Middle frontal gyrus (tissue), 1 donor: ENCODE results near the gene PGK1.
"Not testable (repeated sequence)": the region's sequence is repeated elsewhere in the genome, so short reads cannot be mapped to it uniquely, and the experiment has no call there.

Experiments
- DNase-seq: peaks from one replicate; pipeline ENCODE4 v3.0.0-alpha.2; 2015; ENCODE audit warnings: low spot score; ENCODE audit errors: extremely low spot score

The PGK1 gene

DNA sequence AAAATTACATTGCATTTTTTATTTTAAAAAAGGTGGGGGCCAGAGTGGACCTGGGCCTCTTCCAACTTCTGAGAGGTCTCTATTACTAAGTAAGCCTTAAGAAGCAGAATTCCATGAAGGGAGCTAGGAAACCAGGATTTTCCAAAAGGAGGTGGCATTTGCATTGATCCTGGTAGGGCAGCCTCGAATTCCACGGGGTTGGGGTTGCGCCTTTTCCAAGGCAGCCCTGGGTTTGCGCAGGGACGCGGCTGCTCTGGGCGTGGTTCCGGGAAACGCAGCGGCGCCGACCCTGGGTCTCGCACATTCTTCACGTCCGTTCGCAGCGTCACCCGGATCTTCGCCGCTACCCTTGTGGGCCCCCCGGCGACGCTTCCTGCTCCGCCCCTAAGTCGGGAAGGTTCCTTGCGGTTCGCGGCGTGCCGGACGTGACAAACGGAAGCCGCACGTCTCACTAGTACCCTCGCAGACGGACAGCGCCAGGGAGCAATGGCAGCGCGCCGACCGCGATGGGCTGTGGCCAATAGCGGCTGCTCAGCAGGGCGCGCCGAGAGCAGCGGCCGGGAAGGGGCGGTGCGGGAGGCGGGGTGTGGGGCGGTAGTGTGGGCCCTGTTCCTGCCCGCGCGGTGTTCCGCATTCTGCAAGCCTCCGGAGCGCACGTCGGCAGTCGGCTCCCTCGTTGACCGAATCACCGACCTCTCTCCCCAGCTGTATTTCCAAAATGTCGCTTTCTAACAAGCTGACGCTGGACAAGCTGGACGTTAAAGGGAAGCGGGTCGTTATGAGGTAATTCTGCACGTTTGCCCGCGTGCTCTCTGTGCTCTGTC, at the start of gene PGK1:
Gene PGK1 (plus strand): TSS at position 626 of the 824 bp plus-strand sequence. CDS start 93 bp downstream, at position 719.
- DNase-seq = peak; percentile 86

DNA sequence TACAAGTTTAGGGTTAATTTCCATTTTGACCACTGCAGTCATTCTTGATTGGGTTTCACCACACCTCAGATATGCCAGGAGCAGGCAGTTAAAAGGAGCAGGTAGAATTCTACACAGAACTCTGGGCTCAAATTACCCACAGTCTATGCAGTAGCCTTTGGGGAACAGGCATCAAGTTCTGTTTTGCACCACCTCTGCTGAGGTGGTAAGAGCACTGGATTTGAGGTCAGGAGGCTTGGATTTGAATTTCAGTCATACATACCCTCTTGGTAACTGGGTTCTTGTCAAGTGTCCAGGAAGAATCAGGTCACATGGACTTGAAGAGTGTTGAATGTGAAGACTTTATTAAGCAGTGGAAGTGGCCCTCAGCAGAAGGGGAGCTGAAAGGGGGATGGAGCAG, 40.4 kb upstream of the PGK1 start:
- DNase-seq = no peak

DNA sequence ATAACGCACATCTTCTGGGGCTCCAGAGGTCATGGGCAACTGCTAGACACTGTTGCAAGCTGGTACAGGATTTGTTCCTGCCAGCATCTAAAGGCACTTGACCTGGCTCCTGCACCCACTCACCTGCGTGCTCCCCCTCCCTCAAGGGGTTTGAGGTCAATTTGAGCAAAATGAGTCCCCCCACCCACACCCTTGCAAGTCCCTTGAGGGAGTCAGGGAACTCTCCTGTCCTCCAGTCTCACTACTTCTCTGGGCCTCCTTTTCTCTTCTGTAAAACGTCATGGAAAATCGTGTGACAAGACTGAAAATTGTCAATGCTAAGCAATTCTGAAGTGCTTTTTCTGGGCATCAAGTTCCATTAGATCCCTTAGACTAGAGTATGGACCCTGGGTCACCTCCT, 39.9 kb upstream of the PGK1 start:
- DNase-seq = no peak

DNA sequence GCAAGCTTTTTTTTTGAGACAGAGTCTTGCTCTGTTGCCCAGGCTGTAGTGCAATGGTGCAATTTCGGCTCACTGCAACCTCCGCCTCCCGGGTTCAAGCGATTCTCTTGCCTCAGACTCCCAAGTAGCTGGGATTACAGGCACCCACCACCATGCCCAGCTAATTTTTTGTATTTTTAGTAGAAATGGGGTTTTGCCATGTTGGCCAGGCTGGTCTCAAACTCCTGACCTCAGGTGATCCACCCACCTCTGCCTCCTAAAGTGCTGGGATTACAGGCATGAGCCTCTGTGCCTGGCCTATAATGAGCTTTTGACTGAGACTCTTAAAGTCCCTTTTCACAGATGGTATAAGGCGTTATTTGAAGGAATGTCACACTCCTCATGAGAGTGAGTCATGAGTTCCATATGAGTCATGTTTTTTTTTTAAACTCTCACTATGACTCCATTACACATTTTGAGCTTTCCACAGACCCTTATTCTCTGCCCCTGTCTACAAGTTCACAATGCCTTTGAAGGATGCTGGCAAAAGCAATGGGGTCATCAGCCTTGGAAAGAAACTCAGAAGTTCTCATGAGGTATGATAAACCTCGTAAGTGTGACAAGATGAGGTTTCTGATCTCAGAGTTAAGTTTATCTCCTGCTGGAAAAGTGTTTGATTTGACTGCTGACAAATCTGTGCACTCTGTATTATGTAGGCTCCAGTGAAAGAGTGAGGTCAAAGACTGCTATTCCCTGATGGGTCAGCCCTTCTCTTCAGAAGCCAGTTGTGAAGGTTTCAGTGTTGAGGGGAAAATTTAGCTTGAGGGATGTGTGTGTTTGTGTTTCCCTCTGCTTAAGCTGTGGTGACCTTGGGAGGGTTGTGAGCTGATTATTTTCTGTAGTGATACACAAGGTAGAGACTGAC, 39.1 kb upstream of the PGK1 start:
- not testable (repeated sequence) for DNase-seq

DNA sequence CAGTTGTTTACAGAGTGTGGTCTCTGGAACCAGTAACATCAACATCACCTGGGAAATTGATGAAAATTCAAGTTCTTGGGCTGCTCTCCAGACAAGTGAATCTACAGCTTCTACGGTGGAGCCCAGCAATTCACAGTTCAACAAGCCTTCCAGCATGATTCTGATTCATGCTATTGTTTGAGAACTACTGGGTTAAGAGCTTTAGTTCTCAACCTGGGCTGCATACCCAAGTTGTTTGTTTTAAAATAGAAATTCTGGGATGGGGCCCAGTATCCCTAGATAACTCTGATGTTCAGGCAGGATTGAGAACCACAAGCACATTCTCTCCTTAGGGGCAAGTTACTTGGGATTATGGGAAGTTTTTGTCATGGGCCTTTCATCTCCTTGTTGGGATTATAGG, 37.9 kb upstream of the PGK1 start:
- DNase-seq = no peak

DNA sequence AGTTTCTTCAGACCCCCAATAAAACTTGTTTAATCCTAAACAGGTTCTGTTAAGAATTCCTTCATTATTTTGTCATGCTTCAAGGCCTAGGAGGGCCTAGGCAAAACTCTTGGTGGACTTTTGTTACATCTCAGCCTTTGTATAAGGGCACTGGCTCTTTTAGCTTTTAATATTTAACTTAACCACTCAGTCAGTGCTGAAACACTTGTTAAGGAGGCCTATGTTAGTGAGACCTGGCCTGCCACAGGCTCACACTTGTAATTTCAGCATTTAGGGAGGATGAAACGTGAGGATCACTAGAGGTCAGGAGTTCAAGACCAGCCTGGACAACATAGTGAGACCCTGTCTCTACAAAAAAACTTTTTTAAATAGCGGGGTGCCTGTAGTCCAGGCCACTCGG, 32.7 kb upstream of the PGK1 start:
- no peak for DNase-seq

DNA sequence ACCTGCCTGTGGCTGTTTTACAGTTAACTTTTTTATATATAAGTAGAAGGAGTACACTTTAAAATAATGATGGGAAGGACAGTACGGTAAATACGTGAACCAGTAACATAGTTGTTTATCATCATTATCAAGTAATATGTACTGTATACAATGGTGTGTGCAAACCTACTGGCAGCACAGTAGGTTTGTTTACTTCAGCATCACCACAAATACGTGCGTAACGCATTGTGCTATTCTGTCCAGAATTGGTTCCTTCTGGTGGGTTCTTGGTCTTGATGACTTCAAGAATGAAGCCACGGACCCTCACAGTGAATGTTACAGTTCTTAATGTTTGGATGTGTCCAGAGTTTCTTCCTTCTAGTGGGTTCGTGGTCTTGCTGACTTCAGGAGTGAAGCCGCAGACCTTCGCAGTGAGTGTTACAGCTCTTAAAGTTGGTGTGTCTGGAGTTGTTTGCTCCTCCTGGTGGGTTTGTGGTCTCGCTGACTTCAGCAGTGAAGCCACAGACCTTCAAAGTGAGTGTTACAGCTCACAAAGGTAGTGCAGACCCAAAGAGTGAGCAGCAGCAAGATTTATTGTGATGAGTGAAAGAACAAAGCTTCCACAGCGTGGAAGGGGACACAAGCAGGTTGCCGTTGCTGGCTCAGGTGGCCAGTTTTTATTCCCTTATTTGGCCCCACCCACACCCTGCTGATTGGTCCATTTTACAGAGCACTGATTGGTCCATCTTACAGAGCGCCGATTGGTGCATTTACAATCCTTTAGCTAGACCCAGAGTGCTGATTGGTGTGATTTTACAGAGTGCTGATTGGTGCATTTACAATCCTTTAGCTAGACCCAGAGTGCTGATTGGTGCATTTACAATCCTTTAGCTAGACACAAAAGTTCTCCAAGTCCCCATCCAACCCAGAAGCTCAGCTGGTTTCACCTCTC, 30.6 kb upstream of the PGK1 start:
- not testable (repeated sequence) for DNase-seq

DNA sequence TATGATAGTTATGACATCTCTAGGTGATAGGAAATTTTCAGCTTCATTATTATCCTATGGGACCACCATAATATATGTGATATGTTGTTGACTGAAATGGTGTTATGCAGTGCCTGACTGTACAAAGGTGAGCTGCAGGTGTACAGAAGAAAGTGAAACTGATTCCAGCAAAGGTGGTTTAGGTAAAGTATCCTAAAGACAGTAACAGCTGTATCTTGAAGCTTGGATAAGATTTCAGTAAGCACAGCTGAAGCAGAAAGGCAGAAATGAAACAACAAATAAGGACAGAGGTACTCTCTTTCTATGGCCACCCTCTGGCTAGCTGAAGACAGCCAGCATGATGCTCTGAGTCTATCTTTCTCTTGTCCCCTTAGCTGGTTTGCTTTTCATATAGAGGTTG, 30.0 kb upstream of the PGK1 start:
- no peak for DNase-seq

DNA sequence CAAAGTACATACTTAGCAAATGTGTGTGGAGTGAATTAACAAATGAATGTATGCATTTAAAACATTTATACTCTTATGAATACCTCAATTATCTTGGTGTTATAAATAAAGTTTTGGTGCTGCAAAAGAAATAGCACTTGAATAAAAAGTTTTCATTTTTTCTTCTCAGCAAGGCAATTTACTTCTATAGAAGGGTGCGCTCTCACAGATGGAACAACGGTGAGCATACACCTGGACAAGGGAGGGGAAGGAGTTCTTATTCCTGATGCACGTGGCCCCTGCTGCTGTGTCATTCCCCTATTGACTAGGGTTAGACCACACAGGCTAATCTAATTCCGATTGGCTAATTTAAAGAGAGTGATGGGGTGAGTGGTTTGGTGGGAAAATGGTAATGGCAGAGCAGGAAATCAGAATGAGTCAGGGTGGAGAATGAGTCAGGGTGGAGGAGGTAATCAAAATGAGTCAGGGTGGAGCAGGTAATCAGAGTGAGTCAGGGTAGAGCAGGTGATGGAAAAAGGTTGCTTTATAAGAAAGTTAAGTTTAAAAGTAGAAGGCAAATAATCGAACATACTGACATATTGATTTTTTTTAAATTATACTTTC, 28.2 kb upstream of the PGK1 start:
- DNase-seq = no peak

DNA sequence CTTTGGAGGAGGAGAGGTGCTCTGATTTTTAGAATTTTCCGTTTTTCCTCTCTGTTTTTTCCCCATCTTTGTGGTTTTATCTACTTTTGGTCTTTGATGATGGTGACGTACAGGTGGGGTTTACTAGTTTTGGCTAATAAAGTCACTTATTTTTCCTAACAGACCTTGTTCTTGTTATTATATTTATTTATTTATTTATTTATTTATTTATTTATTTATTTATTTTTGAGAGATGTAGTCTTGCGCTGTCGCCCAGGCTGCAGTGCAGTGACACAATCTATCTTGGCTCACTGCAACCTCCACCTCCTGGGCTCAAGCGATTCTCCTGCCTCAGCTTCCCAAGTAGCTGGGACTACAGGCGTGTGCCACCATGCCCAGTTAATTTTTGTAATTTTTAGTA, 22.6 kb upstream of the PGK1 start:
- DNase-seq = not testable (repeated sequence)

DNA sequence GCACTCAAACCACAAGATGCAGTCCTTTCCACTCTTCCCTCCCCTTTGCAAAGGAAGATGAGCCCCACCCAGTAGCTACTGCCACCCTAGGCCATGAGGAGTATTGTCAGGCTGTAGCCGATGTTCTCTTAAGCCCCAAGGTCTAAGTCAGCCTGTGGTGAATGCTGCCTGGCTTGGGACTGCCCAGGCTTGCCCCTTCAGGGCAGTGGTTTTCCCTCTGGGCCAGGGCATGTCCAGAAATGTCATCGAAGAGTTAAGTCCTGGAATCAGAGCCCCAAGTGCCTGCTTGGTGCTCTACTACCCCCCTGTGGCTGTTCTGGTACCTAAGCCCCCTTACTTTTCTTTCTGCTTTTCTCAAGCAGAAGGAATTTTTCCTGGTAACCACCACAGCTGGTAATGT, 11.8 kb upstream of the PGK1 start:
- no peak for DNase-seq

DNA sequence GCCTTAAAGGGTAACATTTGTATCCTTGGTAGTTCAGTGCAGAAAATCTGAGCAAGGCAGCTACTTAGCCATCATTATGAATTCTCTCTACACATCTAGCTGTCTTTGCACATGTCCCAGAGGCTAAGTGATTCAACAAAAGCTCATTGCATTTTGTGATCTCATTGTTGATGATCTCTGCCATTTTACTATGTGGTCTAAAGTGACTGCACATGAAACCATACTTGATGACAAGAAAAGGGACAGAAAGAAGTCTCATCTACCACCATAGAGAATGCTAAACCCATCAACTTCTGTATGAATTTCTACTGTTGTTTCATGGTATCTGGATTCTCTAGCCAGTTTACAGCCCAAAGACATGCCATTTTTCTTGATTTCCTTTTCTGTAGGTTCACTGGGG, 5.9 kb upstream of the PGK1 start:
- no peak for DNase-seq

DNA sequence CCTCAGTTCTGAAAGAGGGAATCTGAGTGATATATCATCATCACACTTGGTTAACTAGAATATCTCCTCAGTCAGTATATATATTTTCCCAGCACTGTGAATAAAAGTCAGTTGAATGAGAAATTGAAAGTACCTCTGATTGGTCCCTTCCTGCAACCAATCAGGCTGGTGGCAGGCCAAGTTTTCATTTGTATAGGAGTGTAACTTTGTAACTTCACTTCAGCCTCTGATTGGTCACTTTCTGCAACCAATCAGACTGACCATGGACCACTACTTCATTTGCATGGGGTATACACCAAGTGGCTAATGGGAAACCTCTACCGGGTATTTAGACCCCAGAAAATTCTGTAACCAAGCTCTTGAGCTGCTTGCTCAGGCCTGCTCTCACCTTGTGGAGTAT, 2.0 kb upstream of the PGK1 start:
- no peak for DNase-seq

DNA sequence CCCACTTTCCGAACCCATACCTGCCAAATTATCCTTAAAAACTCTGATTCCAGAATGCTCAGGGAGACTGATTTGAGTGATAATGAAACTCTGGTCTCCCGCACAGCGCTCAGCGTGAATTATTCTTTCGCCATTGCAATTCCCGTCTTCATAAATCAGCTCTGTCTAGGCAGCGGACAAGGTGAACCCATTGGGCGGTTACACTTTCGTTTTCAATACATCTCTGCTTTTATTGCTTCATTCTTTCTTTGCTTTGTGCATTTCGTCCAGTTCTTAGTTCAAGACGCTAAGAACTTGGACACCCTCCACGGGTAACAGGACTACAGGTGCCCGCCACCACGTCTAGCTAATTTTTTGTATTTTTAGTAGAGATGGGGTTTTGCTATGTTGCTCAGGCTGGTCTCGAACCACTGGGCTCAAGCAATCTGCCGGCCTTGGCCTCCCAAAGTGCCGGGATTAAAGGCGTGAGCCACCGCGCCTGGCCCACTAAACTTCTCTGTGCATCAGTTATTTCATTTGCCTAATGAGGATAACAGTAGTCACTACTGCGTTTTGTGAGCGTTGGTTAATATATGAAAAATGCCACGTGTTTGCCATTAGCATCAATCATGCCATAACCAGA, 936 bp upstream of the PGK1 start:
- no peak for DNase-seq

DNA sequence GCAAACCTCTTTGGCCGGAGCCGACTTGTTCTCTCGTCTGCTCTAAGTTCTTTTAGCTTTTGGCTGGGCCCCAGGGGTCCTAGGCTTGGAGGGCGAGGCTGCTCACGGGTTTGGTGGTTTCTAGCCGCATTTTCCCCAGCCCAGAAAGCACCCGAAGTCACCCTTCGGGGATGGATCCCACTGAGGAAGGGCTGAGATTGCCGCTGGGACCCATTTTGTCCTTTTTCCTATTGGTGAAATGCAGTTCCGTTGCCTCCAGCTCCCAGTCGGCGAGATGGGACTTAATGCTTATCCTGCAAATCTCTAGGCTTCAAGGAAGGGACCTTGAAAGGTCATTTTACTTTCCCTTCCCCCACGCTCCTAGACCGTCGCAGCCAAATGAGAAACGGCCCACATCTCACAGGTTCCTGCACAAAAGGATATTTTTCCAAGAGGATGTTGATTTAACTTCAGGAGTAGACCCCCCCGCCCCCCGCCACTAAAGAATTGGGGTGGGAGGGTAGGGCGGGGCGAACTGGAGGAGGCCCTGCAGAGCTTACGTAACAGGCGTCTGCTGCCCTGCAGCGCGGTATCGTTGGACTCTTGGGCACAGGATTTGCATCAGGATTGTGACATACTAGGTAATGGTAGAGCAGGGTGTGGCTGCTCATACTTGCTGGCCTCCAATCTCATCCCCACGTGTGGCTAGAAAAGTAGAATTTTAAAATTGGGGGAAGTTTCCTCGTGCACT, 564 bp downstream of the PGK1 start:
- no peak for DNase-seq

DNA sequence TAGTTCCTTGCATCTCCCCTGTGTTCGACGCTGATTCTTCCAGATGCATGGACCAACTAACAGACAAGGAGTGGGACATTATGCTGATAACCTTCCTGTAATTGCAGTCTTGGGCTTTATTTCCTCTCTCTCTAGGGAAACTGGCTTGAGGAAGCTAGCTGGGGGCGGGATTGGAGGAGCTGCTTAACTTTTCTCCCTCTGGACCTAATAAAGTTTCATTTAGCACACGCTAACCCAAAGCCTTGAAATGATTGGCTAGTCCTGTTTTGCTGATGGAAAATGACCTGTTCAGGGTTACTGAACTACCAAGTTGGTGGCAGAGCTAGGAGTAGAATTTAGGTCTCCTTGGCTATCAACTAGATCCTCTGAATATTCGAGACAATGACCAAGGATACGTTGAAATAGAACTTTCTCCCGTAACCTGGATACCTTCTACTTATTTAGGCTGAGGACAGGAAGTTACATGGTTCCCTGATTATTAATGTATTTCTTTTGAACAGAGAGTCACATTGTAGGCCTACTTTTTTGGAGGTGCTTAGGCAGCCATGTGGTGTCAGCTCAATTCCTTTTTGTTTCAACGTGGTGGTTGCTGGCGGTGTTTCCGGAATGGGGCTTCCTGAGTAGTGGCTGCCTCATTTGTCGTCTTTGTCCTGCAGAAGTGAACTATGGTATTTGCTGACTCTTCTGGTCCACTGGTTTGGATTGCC, 2.0 kb downstream of the PGK1 start:
- DNase-seq = no peak

DNA sequence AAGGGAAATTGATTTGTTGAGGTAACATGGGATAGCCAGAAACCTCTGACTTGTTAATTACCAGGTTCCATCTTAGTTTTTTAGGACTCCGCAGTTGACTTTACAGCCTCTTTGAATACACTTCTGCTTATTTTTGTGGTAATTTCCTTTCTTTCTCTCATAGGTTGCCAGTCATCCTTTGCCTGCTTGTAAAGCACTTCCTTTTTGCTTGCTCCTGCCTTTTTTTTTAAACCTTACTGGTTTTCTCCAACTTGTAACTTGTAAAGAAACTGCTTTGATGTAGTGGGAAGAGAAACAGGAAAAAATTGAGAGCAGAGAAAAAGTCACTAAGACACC, 2.6 kb downstream of the PGK1 start:
- DNase-seq = no peak

DNA sequence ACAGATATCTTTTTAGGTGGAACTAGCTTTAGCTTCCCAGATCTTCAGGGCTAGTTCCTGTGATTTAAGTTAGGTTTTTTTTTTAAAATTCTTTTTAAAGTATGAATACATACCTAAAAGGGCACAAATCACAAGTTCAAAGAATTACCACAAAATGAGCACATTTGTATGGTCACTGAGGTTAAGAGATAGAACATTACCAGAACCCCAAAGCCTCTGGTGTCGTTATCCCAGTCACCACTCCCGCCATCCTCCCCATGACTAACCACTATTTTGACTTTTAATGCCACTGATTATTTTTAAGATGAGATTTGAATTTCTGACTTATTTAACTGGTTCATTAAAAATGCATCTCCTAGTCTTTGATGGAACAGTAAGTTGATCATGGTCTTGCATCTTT, 5.4 kb downstream of the PGK1 start:
- DNase-seq = no peak
